SIG-M5 (cell line): ENCODE measurements around the gene MED12L.

Experiments
- DNase-seq: peaks from one replicate; lab custom pipeline; 2025; lab: John Stamatoyannopoulos, UW

Gene MED12L

DNA sequence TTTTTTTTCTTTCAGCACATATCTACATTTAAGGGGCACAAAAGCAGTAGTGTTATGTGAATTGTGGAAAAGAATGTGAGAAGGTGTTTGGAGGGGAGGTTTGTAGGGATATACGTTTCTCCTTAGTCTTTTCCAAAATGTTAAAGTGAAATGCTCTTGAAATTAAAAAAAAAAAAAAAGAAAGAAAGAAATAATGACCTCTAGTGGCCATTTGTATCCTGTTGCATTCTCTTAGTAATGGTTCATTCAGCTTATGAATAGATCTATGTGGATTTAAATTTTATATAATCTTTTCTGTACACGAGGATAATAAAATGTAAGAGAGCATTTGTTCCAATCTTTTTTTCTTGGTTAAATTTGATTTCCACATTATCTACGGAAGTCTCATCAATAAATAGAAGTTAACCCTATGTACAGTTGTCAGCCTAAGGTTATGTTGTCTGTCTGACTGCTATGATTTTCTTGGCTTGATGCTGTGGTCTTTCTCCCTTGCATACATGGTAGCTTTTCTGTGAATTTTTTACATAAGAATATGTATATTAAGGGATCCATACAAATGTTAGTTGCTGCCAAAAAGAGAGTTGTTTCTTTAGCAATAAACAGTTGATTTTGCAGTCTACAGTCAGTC lies 242.2 kb downstream of the MED12L start:
- DNase-seq, result no peak

GRCh38 chr3:151328298-151328995 lies 243.0 kb downstream of the MED12L start:
- no peak for DNase-seq

DNA sequence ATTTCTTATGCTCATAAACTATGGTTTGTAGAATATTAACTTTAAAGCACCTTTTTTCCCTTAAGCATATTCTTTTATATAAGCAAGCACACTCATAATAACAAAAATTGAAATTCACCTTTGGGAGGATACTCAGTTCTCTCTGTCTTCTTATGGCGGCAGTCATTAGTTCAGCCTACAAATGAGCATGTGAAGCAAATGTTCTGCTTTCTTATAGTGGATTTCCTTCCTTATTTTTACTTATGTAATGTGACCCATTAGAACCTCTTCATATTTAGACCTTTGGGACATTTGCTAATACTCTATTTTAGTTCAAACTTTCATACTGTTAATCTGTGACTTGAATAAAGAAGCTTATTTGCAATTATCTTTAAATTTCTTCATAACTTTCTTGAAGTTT lies 243.9 kb downstream of the MED12L start, which contains the start of gene P2RY13:
Gene P2RY13 (minus strand): TSS at position 187 of the 400 bp plus-strand sequence. CDS start 21 bp downstream, at position 166.
- no peak for DNase-seq

GRCh38 chr3:151330379-151330778 lies 244.9 kb downstream of the MED12L start:
- no peak for DNase-seq

DNA sequence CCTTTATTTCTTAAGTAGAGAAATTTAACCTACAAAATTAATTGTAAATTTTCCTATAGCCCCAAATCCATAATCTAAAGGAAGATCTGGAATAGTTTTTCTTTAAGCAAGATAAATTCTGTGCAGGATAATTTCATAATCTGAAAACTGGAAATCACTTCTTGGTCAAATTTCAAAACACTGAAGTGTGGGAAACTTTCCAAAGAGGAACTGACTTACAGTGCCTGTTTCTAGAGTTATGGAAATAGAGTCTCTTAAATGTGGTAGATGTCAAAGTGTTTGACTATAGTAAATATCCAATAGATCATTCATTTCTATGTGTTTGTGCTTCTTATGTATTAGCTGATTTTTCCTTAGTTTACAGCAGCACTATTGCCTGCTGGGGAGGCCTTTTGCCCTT lies 245.4 kb downstream of the MED12L start:
- DNase-seq, result no peak

DNA sequence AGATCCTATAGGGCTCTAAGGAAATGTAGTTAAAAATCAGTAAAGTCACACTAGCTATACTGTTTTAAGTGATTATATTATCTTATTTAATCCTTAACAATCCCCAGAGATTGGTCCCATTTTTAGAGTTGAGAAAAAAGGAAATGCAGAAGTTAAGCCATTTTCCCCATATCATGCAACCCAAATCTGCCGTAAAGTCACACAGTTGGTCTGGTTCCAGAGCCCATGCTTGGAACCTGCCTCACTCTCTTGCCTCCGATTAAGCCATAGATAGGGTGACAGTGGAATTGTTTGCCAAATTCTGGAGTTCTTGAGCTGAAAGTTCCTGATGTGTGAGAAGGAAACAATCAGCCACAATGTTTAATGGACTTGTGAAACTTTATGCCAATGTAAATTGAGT lies 246.2 kb downstream of the MED12L start:
- DNase-seq, result no peak

- no peak for DNase-seq
These were observed 260.4 kb downstream of the MED12L start for GRCh38 chr3:151345859-151346258.

DNA sequence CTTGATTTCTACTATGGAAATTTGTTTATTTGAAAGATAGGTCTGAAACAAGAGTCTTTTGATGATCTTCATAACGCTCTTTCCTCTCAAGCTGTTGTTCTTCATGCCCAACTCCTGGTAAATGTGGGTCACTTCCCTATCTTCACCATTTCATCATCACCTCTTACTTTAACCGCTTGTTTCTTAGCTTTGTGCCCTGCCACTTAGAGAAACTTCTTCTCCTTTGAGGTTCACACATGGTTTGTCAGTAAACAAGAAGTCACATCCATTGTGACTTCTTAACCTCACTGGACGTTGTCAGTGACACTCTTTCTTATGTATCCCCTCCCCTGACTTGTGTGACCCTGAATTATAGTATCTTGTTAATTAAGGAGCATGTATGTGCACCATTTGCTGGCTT lies 260.8 kb downstream of the MED12L start:
- DNase-seq, result peak; percentile 87

GRCh38 chr3:151347432-151347831 lies 262.0 kb downstream of the MED12L start:
- peak; percentile 96 for DNase-seq

- DNase-seq, result no peak
These were observed 265.2 kb downstream of the MED12L start for GRCh38 chr3:151350656-151351055.

DNA sequence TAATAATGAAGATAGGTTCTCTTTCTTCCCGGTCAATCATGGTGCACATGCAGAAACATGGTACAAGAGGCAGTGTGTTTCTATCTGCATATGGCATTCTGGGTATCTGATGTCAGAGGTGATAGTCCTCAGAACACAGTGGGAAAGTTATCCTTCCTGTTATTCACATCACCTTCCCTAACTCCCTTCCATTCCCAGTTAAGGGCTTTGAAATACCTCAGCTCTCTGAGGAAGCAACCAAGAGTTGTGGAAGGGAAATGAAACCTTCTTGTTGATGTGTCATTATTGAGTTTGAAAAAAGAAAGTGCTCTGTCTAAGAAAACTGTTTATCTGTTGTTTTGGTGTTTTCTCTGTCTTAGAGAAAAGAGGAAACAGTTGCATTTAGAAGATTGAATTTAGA lies 265.8 kb downstream of the MED12L start:
- no peak for DNase-seq

GRCh38 chr3:151351648-151352047 lies 266.2 kb downstream of the MED12L start:
- no peak for DNase-seq

DNA sequence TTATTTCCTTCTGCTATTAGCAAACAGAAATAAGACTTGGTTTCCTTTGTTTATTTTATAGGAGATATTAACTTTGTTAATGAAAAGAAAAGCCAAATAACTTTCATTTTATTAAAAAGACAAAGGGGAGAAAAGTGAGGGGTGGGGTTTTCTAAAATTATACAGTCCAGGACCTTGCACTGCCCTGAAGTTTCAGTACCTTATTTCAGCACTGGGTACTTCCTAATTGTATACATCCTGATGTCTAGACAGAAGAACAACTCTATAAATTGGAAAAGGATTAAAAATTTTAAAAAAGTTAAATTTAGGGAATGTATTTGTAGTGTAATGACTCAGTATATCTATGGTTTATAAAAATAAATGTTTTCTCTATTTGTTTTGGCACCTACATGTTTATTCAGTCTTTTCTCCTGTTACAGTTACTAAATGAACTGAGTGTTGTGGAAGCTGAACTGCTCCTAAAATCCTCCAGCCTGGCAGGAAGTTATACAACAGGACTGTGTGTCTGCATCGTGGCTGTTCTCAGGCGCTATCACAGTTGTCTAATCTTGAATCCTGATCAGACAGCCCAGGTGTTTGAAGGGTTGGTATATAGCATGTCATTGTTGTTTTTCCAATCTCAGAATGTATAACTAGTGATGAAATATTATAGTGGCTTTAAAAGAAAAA lies 271.5 kb downstream of the MED12L start:
- DNase-seq, result no peak

GRCh38 chr3:151357463-151357850 lies 272.0 kb downstream of the MED12L start:
- no peak for DNase-seq

GRCh38 chr3:151362751-151363174 lies 277.3 kb downstream of the MED12L start:
- no peak for DNase-seq

DNA sequence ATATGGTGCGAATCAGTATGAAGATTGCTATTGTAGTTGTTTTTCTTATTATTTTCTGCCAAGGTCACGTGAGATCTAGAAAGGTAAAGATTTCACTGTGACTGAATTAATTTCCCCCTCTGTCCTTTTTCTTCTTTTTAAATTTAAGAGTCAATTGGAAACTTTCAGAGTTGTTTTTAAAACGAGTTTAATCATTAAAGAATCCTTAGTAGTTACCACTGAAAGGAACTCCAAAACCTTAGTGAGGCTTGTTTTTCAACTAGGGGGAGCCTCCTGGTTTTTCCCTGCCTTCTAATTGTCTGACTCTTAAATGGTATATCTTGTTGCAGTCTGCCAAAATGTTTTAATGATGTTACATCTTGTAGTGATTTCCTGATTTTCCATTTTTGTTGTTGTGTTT lies 281.5 kb downstream of the MED12L start:
- DNase-seq, result no peak

- no peak for DNase-seq
These were observed 282.0 kb downstream of the MED12L start for GRCh38 chr3:151367448-151367847.

GRCh38 chr3:151371526-151371925 lies 286.1 kb downstream of the MED12L start:
- DNase-seq, result no peak

- DNase-seq, result no peak
These were observed 286.8 kb downstream of the MED12L start for GRCh38 chr3:151372063-151372820.

DNA sequence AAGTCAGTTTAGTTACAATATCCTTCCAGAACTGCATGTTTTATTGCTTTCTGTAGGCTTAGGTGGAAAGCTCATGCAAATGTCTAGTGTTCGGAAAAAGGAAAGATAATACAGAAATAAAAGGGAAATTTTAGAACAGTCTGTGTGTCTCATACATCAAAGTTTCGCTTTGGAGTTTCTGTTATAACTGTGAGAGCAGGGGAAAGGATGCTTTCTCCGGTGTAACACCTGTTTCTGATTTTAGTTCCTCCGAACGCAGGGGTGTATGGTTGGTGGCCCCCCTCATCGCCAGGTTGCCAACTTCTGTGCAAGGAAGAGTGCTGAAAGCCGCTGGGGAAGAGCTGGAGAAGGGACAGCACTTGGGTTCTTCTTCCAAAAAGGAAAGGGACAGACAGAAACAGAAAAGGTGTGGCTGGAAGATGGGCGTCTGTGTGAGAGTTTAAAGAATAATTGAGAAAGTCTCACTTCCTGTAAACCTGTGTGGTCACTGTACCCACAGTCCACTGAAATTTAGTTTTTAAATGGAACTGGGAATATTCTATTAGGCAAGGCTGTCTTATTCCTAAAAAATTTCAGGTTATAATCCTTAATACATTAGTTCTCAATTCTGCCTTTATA lies 292.4 kb downstream of the MED12L start:
- DNase-seq, result no peak

GRCh38 chr3:151379083-151379734 lies 293.7 kb downstream of the MED12L start:
- DNase-seq, result no peak
